Astrocyte of the hippocampus (primary cell): ENCODE results near the gene TSPAN31.

Source experiments
- DNase-seq: peaks from one replicate; pipeline ENCODE4 v3.0.0; 2011; ENCODE audit warnings: low read depth, low spot score

Gene TSPAN31

DNA sequence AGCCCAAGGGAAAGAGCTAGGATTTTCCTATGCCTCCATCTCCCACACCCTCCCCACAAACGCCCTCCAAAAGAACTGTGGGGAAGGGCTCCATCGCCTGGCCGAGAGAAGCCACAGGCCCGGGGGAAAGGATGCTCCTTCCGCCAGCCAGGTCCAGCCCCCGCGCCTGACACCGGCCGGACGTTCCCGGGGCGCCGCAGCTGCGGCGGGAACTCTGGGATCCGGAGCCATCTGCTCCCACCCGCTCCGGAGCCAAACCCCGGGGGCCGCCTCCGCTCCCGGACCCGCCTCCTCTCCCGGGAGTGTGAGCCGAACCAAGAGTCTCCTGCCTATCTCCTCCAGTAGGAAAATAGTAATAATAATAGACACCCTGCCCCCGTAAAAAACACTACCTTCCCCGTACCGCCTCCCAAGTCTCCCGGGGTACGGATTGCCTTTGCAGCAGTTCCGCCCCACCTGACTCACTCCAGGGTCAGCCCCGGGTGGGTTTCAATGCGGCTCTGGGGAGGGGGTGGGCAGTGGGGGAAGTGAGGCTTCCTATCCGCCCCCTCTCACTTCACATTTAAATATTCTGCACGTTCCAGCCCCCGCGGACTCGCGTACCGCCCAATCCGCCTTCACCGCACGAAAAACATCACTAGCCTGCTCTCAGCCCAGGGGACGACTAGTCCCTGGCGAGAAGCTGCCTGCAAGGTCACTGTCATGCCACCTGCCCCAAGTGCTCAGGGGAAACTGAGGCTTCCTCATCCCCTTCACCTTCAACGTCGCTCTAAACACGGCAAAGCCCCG is 8.7 kb upstream of the TSPAN31 start:
- peak; percentile 50 for DNase-seq

DNA sequence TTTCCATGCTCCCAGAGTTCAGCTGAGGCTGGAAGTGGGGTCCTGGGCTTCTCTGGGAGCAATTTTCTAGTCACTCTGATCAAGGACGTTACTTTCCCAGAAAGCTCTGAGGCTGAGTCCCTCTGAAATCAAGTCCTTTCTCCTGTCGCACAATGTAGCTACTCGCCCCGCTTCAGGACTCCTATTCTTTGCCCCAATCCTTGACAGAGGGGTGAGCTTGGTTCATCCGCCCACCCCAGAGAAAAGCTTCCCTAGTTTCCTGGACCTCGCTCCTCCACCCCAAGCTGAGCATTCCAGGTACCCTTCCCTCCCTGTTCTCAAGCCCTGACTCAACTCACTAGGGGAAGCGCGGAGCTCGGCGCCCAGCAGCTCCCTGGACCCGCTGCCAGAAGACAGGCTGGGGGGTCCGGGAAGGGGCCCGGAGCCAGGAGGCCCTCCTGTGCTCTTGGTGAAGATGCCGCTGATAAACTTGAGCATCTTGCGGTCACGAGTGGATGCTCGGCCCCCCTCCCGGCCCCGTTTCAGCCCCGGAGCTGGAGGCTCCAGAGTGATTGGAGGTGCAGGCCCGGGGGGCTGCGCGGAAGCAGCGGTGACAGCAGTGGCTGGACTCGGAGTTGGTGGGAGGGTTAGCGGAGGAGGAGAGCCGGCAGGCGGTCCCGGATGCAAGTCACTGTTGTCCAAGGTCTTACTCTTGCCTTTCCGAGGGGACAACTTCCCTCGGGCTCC is 7.9 kb upstream of the TSPAN31 start:
- peak; percentile 8 for DNase-seq

DNA sequence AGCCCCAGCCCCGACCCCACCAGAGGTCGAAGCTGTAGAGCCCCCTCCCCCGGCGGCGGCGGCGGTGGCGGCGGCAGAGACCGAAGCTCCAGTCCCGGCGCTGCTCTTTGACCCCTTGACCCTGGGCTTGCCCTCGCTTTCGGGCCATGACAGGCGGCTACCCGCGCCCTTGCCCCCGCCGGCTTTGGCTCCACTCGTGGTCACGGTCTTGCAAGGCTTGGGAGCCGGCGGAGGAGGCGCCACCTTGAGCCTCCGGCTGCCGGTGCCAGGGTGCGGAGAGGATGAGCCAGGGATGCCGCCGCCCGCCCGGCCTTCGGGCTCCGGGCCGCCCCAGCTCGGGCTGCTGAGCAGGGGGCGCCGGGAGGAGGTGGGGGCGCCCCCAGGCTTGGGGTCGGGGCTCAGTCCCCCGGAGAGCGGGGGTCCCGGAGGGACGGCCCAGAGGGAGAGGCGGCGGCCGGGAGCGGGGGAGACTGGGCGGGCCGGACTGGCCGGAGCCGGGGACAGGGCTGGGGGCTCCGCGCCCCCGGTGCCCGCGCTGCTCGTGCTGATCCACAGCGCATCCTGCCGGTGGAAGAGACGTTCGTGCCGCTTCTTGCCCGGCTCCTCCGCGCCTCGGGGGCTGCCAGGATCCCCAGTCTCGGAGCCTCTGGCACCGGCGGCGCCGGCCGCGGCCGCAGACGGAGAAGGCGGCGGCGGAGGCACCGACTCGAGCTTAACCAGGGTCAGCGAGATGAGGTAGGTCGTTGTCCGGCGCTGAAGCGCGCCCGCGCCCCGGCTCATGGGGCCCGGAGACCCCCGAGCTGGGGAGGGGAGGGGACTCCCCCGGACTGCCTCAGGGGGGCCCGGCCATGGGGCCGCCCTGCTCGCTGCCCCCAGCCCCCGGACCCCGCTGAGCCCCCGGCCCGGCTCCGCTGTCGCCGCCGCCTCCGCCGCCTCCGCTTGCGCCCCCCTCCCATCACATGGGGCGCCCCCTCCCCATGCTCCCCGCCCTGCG is 7.1 kb upstream of the TSPAN31 start:
- peak; percentile 61 for DNase-seq

DNA sequence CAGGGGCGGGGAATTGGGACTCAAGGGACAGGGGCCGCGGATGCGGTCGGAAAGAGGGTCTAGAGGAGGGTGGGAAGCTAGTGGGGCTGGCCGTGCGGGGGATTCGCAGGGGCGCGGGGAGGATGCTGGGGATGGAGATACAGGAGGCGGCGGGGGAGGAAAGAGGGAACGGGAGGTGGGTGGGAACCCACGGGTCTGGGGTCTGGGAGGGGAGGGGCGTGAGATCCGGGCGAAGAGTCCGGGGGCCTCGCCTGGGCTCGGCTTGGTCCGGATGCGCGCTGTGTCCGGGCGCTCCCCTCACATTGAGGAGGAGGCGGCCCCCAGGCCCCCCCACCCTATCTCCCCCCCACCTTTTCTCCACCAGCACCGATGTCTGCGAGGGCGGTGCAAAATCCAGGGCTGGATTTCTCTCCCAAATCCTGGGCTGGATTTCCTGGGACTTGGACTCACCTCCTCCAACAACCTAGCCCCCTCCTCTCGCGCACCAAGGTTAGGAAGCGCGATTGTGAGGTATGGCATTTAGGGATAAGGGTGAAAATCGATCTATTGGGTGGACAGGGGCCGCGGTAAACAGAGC is 6.1 kb upstream of the TSPAN31 start, which contains the start of gene AGAP2:
AGAP2 (minus strand) TSS at position 82 of the 577 bp plus-strand sequence. CDS start 496 bp downstream, outside the sequence.
- peak; percentile 64 for DNase-seq

DNA sequence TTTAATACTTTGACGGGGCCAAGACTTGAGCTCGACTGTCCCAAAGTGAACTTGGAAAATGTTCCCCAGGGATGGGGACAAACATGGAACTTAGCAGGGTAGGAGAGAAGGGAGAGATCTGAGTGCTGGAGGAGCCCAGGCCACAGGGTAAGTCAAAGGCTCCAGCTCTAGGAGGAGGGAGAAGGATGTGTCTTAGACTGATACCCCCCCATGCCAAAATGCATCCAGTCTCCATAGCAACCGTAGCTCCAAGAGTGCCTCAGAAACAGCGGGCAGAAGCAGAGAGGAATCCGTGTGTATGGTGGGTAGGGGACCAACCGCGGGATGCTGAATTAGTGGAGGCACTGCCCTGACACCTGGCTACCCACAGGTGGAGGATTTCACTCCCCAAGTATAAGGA is 5.5 kb upstream of the TSPAN31 start:
- no peak for DNase-seq

DNA sequence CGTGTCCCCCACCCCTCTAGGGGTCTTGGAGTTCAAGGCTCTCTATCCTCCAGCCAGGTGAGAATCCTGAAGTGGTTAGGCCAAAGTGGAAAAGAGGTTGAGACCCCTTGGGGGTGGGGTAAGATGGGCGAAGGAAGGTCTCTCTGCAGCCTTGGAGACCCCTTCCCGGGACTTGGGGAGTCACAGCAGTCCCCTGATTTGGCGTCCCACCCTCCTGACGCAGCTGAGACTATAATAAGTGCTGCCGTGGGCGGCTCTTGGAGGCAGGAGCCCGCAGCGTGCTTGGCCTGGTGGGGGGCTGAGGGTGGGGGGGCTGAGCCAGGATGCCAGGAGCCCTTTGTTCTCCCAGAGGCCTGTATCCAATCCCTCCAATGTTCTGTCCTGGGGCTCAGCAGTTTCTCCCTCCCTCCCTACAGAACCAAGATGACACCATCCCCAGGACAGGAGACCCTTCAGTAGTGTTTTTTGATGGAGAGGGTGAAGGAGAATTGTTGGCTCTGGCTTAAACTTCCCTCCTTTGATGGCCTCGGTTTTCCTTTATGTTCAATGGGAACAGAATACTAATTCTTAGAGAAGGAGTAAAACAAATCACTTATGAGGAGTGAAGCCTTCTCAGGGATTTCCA is 4.8 kb upstream of the TSPAN31 start:
- no peak for DNase-seq

DNA sequence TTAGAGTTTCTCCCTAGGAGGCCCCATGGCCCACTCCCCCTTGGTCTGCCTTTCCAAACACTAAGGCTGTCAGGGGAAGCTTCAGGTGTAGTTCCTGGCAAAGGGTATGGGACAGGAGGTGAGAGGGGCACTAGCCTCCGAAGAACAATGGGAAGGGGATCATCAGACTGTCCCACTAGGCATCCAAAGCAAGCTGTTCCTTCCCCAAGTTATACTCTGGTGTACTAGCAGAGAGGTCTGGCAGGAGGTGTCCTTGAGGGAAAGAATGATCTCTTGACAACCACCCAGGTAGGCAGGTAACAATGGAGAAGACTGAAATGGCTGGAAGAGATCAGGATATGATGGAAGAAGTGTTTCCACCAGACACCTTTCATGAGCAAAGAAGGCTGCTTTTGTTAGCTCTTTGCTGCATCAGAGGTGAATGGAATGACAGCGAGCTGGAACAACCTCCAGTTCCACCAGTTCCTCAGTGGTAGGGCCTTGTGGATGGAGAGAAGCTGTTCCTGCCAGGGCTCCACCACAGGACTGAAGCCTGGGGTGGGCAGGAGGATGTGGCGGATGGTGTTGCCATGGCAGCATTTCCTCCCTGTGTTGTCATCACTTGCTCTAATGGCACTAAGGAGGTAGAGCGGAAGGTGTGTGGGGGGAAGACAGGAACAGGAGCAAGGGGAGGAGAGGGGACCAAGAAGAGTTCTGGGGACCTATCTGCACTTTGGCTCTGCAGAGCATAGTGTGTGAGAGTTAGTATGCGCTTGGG is 4.0 kb upstream of the TSPAN31 start:
- no peak for DNase-seq

DNA sequence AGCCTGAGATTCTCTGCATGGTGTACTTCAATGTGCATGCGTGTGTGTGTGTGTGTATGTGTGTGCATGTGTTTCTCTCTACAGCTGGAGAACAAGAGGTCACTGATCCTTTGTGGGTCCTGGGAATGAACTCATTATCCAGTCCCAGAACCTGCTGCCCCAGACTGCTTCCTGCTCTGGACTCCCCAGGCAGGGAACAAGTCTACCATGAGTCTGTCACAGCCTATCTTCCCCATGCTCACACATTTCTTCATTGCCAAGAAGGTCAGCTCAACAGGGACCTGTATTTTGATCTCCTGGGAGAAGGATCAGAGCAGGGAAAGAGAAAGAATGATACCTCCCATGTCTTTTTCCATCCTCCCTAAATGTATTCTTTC is 3.4 kb upstream of the TSPAN31 start:
- DNase-seq, result no peak

DNA sequence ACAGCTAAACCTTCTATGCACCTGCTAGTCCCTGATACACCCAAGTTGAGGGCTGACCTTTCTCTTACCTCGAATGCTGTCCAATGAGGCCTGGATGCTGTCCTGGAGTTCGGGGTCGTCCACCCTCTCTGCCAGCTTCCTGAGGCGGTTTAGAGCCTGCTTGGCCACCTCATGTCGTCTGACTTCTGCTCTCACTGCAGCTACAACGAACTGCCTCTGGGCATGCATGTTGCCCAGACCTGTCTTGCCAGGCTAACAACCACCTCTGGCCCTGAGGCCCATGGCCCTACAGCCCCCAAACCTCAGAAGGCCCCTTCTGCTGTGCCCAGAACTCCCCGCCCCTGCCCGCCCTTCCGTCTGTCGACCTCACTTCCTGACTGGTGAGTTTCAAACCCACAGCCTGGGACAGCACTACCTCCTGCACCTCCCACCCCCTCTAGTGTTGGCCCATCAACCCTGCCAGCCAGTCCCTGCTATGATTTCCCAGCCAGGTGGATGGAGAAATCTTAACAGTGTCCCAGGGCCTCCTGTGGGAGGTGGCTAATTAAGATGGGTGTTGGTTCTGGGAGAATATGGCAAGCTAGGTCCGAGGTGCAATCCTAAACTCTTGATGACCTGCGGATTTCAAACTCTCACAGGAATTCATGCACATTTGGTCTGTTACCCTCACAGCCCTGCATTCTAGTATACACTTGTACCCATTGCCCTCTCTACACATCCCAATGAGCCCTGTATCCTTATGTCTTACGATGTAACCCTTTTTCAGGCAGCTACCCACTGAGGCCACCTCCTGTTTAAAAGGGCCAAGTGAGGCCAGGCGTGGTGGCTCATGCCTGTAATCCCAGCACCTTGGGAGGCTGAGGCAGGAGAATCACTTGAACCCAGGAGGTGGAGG is 2.7 kb upstream of the TSPAN31 start:
- DNase-seq, result no peak

DNA sequence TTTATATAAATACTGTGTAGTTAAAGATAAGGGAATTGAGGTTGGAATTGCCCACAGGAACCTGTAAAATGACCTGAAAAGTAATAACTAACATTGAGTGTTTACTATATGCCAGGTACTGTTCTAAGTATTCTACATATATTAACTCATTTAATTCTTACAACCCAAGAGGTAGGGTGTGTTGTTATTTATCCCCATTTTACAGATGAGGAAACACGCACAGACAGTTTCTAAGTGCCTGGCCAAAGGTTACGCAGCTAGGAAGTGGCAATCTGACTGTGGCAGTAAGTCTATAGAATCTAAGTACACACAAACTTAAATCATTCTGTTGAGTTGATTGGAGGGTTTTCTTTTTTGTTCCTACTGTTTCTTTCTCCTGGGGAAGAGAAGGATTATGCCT is 1.1 kb upstream of the TSPAN31 start:
- no peak for DNase-seq

DNA sequence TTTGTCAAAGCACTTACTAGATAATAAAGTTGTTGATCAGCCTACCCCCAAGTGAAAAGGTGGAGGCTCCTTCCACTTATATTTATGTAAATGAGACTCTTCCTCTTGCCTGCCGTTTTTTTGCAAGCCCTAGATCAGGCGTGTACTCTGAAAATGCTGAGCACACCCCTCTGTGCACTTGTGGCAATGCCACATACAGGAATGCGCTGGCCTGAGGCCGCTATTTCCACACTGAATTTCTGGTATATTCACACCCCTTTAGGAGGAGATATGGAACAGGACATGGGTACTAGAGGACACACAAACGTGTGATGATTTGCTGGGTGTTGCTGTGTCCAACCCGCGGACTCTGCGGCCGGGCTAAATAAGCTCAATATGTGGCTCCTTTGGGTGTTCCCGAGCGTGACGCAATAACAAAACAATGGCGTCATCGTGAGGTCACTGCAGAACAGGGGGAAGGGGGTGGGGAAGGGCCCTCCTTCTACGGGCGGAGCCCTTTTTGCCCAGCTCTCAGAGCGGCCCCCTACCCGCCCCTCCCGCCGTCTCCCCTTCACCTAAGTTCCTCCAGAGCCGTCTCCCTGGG is 554 bp upstream of the TSPAN31 start:
- no peak for DNase-seq

DNA sequence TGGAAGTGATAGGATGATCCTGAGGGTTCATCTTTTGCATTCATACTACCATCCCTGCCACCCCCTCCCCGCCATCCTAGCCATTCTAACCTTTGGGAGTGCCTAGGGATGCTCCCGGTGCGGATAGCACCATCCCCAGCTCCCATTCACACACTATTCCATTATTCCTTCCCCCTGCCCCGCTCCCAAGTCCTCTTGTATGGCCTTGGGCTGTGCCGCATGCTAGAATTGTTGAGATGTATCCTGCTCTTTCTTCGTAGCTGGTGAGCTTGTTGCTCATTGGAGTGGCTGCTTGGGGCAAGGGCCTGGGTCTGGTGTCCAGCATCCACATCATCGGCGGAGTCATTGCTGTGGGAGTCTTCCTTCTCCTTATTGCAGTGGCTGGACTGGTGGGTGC is 644 bp downstream of the TSPAN31 start:
- no peak for DNase-seq

DNA sequence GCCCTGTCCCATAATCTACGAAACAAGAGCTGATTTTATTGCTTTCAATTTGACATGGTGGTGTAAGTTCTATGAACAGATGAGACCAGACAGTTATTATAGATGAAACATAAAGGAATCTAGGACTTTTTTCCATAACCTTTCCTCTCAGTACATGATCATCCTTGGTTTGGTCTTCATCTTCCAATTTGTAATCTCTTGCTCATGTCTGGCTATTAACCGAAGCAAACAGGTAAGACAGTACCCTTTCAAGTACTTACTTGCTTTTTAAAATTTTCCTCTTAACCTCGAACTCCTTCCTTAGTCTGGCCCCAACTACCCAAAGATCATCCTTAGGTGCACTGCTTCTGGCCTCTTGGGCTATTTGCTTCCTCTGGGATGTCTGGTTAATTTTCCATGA is 1.2 kb downstream of the TSPAN31 start:
- no peak for DNase-seq

DNA sequence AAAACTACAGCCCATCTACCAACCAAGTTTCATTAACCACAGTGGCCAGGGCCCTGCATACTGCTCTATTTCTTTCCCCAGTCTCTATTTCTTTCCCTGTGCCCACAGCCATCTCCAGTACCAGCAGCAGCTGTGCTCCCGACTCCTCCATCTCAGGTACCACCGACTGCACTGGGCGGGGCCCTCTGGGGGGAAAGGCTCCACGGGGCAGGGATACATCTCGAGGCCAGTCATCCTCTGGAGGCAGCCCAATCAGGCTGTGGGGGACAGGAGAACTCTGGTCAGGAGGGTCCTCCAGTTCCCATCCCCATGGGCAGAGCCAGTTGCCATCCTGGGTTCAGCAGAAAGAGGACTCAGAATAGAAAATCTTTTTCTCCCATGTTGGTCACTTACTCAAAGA is 4.2 kb downstream of the TSPAN31 start:
- DNase-seq, result no peak

DNA sequence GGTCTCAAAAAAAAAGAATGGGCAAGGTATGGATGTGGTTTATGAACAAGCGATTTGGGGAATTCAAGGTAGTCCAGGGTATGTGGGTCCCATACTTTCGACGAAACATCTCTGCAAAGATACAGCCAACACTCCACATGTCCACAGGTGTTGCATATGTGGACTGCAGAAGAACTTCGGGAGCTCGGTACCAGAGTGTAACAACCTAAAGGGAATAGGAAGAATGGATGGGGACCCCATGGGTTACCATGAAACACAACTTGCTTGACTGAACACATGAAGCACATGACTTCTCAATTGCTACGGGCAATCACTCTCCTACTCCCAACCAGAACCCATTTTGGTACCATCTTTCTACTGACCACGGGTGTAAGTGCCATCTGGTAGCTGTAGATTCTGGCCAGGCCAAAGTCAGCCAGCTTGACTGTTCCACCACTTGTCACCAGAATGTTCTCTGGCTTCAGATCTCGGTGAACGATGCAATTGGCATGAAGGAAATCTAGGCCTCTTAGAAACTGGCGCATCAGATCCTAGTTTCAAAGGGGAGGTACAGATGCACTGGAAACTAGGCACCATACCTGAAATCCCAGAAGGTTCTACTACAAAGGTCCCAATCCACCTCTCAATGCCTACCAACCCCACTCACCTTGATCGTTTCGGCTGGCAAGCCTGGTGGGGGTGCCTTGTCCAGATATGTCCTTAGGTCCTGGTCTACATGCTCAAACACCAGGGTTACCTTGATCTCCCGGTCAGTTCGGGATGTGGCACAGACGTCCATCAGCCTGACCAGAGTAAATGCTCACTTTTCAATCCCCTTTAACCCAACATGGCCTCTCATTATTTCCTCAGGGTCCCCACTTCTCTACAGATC is 6.0 kb downstream of the TSPAN31 start:
- DNase-seq, result peak; percentile 11

DNA sequence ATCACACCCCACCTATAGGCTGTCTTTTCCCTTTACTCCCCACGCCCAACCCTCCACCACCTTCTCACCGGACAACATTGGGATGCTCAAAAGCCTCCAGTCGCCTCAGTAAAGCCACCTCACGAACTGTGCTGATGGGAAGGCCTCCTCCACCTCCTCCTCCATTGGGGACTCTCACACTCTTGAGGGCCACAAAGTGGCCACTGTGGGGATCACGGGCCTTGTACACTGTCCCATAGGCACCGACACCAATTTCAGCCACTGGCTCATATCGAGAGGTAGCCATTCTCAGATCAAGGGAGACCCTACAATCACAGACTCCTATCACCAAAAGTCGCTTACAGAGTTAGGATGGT is 6.6 kb downstream of the TSPAN31 start:
- no peak for DNase-seq

DNA sequence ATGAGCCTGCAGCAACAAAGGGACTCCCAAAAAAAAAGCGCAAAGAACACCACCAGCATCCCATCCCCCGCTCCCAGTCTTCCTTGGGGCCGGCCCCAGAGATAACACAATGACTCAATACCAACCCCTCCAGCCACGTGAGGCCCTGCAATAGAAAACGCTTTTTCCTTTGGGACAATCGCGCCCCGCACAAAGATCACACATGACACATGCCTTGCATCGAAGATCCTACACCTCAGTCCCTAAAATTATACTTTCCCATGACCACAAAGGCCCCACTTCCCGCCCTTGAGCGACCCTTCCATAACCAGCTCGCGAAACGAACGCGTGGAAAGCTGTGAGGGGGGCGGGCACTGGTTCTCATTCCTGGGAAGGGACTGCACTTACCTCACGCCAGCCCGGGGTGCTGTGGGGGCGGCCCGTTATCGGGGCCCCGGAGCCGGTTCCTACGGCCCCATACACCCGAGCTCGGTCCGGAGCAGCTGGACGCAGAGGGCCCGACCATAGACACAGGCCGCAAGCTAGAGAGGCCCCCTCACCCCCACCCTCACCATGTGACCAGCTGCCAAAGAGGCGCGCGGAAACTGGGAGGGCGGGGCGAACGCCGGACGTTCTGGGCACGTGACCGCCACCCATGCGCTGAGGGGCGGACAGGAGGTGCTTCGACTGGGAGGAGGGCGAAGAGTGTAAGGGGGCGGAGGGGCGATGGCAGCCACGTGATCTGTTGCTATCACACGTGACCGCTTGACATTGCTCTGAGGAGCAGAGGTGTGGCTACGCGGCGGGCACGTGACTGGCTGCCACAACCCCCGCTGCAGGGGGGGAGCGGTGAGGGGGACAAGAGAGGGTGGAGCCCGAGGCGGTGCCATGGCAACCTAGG is 7.2 kb downstream of the TSPAN31 start, which contains the start of gene CDK4:
CDK4 (minus strand) TSS at position 523 of the 880 bp plus-strand sequence. CDS start 593 bp downstream, outside the sequence.
- peak; percentile 100 for DNase-seq
